Right lobe of liver (tissue), 6 donors: Measurements from ENCODE around the gene FHDC1. TPM values are rescaled to one million over a fixed set of nuclear protein-coding genes. Genes with fewer than 3 reads are reported as not detected.

ENCODE experiments used
- ATAC-seq, 4 donors: fragments of 200-7000 bp; cut with Tn5 transposase; one replicate each; pipeline ENCODE4 v1.9.1; 2020; ENCODE audit warnings: mild to moderate bottlenecking in 4 of 4, moderate library complexity in 4 of 4
- DNase-seq, 3 donors: peaks; one replicate each; pipeline ENCODE4 v3.0.0-alpha.2; 2020
- H3K27ac ChIP-seq, 3 donors: fragments of 200-600 bp; one replicate each; pipeline ENCODE4 v1.8.0; 2022
- H3K27me3 ChIP-seq, 2 donors: fragments of 200-600 bp; one replicate each; pipeline ENCODE4 v1.8.0; 2022
- H3K36me3 ChIP-seq, 4 donors: fragments of 200-600 bp; sonication (generic) in 1 of 4; one replicate each; pipeline versions ENCODE4 v1.5.1 to v1.8.0; 2017 to 2022; ENCODE audit warnings: control low read depth in 1 of 4
- H3K4me1 ChIP-seq, 4 donors: fragments of 200-600 bp; sonication (generic) in 1 of 4; one replicate each; pipeline versions ENCODE4 v1.5.1 to v1.8.0; 2017 to 2022; ENCODE audit warnings: control low read depth in 1 of 4
- H3K4me3 ChIP-seq, 3 donors: fragments of 200-600 bp; one replicate each; pipeline ENCODE4 v1.8.0; 2022
- H3K9me3 ChIP-seq, 4 donors: fragments of 200-600 bp; sonication (generic) in 1 of 4; one replicate each; pipeline versions ENCODE4 v1.5.1 to v1.8.0; 2017 to 2022; ENCODE audit warnings: control low read depth in 1 of 4
- POLR2A ChIP-seq: fragments of 450-650 bp; IDR thresholded peaks from one replicate; pipeline ENCODE4 v1.6.1; 2017; ENCODE audit warnings: antibody characterized with exemption, mild to moderate bottlenecking
- WGBS: methylation state at CpG from one replicate; pipeline ENCODE4 v1.1.6; 2018; ENCODE audit warnings: low coverage, low lambda C conversion rate; ENCODE audit not compliant: insufficient coverage; ENCODE audit errors: missing lambda C conversion rate; 5-methylcytosine and 5-hydroxymethylcytosine counted together
- intact Hi-C, 2 donors: fragments of 100-400 bp; cut with DNase I; formaldehyde crosslinking; loops; one replicate each; pipeline versions ENCODE4 v1.11.2 to v1.14.1; 2022
- total RNA-seq, 6 experiments: library from RNA; depleted of rRNA in 2 of 6; stranded (reverse); fragments of >200 nt in 2 of 6; fragmentation: NEBNext Ultra II Directional in 3 of 6; extraction: Animal tissue kit (Norgen Biotek cat#: 25700) in 3 of 6; gene quantifications; one replicate each; pipeline versions ENCODE4 v1.1.0 to v1.2.4, GENCODE V29; 2016 to 2023
- TF ChIP-seq, protein P1 (sequence below), 4 donors: fragments of 200-600 bp in 3 of 4; fragments of 450-650 bp in 1 of 4; IDR thresholded peaks; one replicate each; pipeline versions ENCODE4 v1.5.1 to v1.8.0; 2016 to 2022; ENCODE audit warnings: antibody characterized with exemption in 4 of 4, mild to moderate bottlenecking in 2 of 4
- donor health status: DM: no; HTN: yes; CAD: no.
- donor health status: DM: no; HTN: no; CAD: no.
- donor health status: DM: no; HTN: no; CAD: no.
- donor health status: DM: no; HTN: yes; CAD: no.
- donor health status: DM: no; HTN: yes; CAD: no.

The FHDC1 gene
- total RNA-seq, 6 experiments from 2014 or later = 0.12 to 0.82 (median 0.15) TPM

DNA sequence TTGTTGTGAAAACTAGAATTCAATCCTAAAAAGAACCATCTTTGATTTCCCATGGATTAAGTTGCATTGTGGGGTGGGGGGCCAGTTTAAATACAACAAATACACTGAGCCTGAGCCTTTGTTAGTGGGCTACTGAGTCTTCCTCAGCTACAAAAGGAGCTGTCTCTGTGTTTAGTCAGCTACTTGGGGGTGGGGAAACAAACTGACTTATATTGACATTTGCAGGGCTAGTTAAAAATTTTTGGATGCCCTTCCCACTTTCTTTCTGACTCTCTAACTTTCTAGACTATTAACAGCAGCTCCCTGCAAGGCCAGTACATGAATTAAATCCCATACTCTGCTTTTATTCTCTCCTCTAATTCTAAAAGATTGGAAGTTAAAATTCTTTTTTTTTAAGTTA, 32.5 kb upstream of the FHDC1 start:
- no peak for DNase-seq
- H3K27ac ChIP-seq = no peak overlapping the region
- no peaks in the 10 kb centered on the region for H3K4me1 ChIP-seq
- no peaks in the 10 kb centered on the region for H3K36me3 ChIP-seq
- intact Hi-C loops = no loop called here
- no peaks in the 10 kb centered on the region for H3K27me3 ChIP-seq
- H3K9me3 ChIP-seq = no peaks in the 10 kb centered on the region
- ATAC-seq = no peak
- TF ChIP-seq POLR2A = no peak
- TF ChIP-seq, protein P1, sequence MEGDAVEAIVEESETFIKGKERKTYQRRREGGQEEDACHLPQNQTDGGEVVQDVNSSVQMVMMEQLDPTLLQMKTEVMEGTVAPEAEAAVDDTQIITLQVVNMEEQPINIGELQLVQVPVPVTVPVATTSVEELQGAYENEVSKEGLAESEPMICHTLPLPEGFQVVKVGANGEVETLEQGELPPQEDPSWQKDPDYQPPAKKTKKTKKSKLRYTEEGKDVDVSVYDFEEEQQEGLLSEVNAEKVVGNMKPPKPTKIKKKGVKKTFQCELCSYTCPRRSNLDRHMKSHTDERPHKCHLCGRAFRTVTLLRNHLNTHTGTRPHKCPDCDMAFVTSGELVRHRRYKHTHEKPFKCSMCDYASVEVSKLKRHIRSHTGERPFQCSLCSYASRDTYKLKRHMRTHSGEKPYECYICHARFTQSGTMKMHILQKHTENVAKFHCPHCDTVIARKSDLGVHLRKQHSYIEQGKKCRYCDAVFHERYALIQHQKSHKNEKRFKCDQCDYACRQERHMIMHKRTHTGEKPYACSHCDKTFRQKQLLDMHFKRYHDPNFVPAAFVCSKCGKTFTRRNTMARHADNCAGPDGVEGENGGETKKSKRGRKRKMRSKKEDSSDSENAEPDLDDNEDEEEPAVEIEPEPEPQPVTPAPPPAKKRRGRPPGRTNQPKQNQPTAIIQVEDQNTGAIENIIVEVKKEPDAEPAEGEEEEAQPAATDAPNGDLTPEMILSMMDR (IDR thresholded peaks at IDR 0.05) = no peak
- H3K4me3 ChIP-seq = no peak overlapping the region

DNA sequence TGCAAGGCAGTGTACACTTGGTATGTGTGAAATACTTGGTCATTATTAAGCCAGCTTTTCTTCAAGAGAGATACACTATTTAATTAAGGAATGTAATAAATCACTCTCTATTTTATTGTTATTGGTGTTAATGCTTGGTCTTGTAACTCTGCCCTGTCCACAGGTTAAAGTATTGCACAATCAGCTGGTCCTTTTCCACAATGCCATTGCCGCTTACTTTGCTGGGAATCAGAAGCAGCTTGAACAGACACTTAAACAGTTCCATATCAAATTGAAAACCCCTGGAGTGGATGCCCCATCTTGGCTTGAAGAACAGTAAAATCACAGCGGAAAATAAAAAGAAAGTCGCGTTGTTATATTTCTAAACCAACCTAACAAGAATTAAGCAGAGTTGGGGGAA, 26.2 kb upstream of the FHDC1 start:
- 72% methylated on average over 4 of the region's 4 CpGs for WGBS
- Histone ChIP-seq H3K4me3 (no peak overlapping the region), H3K27me3 (no peaks in the 10 kb centered on the region), H3K9me3 (no peaks in the 10 kb centered on the region), H3K36me3 (no peaks in the 10 kb centered on the region), H3K27ac (no peak overlapping the region), H3K4me1 (no peaks in the 10 kb centered on the region)
- TF ChIP-seq, protein P1 (IDR thresholded peaks at IDR 0.05) = no peak
- TF ChIP-seq POLR2A = no peak
- no peak for DNase-seq
- peak; percentile 45 to 67 (median 52) for ATAC-seq
- intact Hi-C loops = no loop called here

DNA sequence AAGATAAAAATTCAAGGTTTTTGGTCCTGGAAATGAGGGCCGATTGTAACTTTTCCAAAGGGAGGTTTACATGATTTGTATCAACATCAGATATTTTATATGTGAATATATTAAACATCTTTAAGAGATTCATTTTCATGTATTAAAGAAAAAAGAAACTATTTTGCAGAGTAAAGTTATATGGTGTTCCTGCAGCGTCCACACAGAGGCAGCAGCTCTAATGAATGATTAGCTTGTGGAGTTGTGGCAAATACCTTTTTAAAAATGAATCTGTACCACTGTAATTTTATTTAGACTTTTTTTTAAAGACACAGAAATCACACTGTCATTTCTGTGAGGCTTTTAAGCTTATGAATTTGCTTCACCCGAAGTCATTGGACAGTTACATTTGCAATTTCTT, 25.6 kb upstream of the FHDC1 start:
- H3K27me3 ChIP-seq = no peaks in the 10 kb centered on the region

DNA sequence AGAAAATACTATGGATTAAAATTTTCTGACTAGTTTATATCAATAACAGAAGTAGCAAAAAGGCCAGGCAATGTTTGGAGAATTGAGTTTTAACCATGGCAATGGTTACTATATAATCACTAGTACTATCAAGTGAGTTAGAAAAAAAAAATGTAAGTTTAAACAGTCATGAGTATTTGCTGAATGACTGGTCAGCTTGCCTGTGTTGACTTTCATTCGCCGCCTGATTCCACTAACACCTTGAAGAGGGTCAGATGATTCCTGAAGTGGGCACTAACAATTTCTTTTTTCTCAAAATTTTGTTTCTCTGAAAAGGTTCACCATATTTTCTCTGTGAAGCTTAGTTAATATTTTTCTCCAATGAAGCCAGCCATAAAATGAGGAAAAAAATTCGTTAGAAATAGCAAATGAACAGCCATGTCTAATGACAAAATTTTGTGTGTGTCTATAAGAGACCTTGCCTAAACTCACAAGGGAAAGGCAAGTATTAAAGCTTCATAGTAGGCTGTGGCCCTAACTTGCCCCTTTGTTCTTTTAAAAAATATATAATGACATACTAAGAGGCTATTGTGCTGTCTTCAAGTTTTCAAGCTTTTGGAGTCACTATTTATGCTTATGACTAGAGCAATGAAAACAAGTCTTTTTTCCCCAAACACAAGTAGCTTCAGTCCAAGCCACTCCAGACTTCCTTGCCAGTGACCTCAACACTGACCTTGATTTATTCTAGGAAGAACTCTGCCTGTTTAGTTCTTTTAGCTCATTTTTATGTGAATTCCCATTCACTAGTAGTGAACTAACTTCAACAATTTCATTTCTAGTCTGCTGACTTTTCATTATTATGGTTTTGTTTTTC, 18.4 kb upstream of the FHDC1 start:
- no peaks in the 10 kb centered on the region for H3K9me3 ChIP-seq
- DNase-seq (no peak), ATAC-seq (no peak)
- no peak for TF ChIP-seq POLR2A
- TF ChIP-seq, protein P1 (IDR thresholded peaks at IDR 0.05) = no peak
- no peaks in the 10 kb centered on the region for H3K27me3 ChIP-seq
- no peak overlapping the region for H3K27ac ChIP-seq
- H3K4me3 ChIP-seq = no peak overlapping the region
- no peaks in the 10 kb centered on the region for H3K36me3 ChIP-seq
- WGBS = 86% methylated on average over 3 of the region's 3 CpGs
- intact Hi-C loops = no loop called here
- H3K4me1 ChIP-seq = no peaks in the 10 kb centered on the region

More for the DNA sequence above, 25.6 kb upstream of the FHDC1 start:
- no peak overlapping the region for H3K4me3 ChIP-seq
- WGBS = 80% methylated on average over 3 of the region's 3 CpGs
- no peaks in the 10 kb centered on the region for H3K36me3 ChIP-seq
- ATAC-seq (no peak), DNase-seq (no peak)
- H3K4me1 ChIP-seq = no peaks in the 10 kb centered on the region
- TF ChIP-seq, protein P1 (IDR thresholded peaks at IDR 0.05) = no peak
- no peak for TF ChIP-seq POLR2A
- intact Hi-C loops = no loop called here
- H3K27ac ChIP-seq = no peak overlapping the region
- no peaks in the 10 kb centered on the region for H3K9me3 ChIP-seq
